Breast epithelium (tissue), 4 donors: Measurements from ENCODE around the gene TOMT. TPM values are rescaled to one million over a fixed set of nuclear protein-coding genes. Genes with fewer than 3 reads are reported as not detected.

Experiments
- DNase-seq, 2 donors: peaks; one replicate each; pipeline ENCODE4 v3.0.0-alpha.2; 2019; ENCODE audit warnings: low spot score in 2 of 2
- H3K27ac ChIP-seq, 2 donors: fragments of 200-600 bp; sonication (generic) in 1 of 2; one replicate each; pipeline ENCODE4 v1.5.1; 2016 to 2019; ENCODE audit warnings: mild to moderate bottlenecking in 1 of 2
- H3K27me3 ChIP-seq, 2 donors: fragments of 200-600 bp; sonication (generic) in 1 of 2; one replicate each; pipeline versions ENCODE4 v1.5.1 to v1.6.0; 2017 to 2019; ENCODE audit warnings: control low read depth in 1 of 2, mild to moderate bottlenecking in 1 of 2
- H3K36me3 ChIP-seq: fragments of 200-600 bp; one replicate; pipeline ENCODE4 v1.5.1; 2019
- H3K4me1 ChIP-seq, 2 donors: fragments of 200-600 bp; sonication (generic); one replicate each; pipeline ENCODE4 v1.5.1; 2016 to 2019; ENCODE audit warnings: control low read depth in 1 of 2
- H3K4me3 ChIP-seq, 3 donors: fragments of 200-600 bp; sonication (generic); 1 replicate in 2 of 3; 2 replicates in 1 of 3; pipeline ENCODE4 v1.5.1; 2016 to 2019; ENCODE audit warnings: mild to moderate bottlenecking in 3 of 3, moderate library complexity in 2 of 3
- H3K9me3 ChIP-seq, 2 donors: fragments of 200-600 bp; sonication (generic) in 1 of 2; one replicate each; pipeline ENCODE4 v1.5.1; 2016 to 2019; ENCODE audit warnings: control low read depth in 1 of 2
- POLR2A ChIP-seq: fragments of 450-650 bp; IDR thresholded peaks from one replicate; pipeline ENCODE4 v1.6.1; 2016; ENCODE audit warnings: antibody characterized with exemption, mild to moderate bottlenecking, moderate library complexity
- POLR2AphosphoS5 ChIP-seq, 3 donors: sonication (generic); formaldehyde crosslinking; IDR thresholded peaks; one replicate each; pipeline ENCODE4 v1.6.1; 2017; ENCODE audit warnings: antibody characterized with exemption in 3 of 3
- intact Hi-C: fragments of 100-400 bp; cut with DNase I; formaldehyde crosslinking; loops from one replicate; pipeline ENCODE4 v1.15.1; 2023; ENCODE audit warnings: low total_unique reads
- total RNA-seq, 3 donors: library from RNA; depleted of rRNA; stranded (reverse); fragments of >200 nt; gene quantifications; one replicate each; pipeline ENCODE4 v1.1.0, GENCODE V29; 2016
- TF ChIP-seq, protein P1 (sequence below), 3 donors: fragments of 450-650 bp; IDR thresholded peaks; one replicate each; pipeline ENCODE4 v1.5.1; 2016 to 2017; ENCODE audit warnings: antibody characterized with exemption in 3 of 3, mild to moderate bottlenecking in 3 of 3, moderate library complexity in 3 of 3

The TOMT gene
- total RNA-seq, 3 donors from 2014 or later: not detected

DNA sequence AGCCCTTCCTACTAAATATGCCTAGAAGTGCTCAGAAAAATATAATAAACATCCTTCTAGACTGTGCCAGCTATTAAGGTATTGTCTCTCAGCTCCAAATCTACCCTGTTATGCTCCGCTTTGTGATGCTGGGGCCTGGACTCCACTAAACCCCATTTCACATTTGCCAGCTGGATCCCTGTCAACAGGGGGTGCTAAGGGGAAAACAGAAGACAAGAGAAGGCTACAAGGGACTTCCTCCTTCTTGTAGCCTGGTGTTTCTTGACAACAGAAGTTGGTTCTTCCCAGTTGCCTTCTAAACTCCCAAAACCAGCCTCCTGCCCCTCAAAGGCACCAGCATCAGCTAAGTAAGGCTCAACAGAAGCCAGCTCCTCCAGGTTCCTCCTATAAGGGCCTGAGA lies 30.6 kb upstream of the TOMT start:
- Histone ChIP-seq H3K4me3 (no peak overlapping the region), H3K27ac (peak overlapping the region in 1 of 2 donors; percentile 15), H3K36me3 (no peaks in the 10 kb centered on the region), H3K27me3 (no peaks in the 10 kb centered on the region), H3K9me3 (no peaks in the 10 kb centered on the region), H3K4me1 (peaks cover 0 to 9% of the 10 kb centered on the region in 2 donors)
- intact Hi-C loops: no loop called here
- TF ChIP-seq, protein P1, sequence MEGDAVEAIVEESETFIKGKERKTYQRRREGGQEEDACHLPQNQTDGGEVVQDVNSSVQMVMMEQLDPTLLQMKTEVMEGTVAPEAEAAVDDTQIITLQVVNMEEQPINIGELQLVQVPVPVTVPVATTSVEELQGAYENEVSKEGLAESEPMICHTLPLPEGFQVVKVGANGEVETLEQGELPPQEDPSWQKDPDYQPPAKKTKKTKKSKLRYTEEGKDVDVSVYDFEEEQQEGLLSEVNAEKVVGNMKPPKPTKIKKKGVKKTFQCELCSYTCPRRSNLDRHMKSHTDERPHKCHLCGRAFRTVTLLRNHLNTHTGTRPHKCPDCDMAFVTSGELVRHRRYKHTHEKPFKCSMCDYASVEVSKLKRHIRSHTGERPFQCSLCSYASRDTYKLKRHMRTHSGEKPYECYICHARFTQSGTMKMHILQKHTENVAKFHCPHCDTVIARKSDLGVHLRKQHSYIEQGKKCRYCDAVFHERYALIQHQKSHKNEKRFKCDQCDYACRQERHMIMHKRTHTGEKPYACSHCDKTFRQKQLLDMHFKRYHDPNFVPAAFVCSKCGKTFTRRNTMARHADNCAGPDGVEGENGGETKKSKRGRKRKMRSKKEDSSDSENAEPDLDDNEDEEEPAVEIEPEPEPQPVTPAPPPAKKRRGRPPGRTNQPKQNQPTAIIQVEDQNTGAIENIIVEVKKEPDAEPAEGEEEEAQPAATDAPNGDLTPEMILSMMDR (IDR thresholded peaks at IDR 0.05): no peak
- TF ChIP-seq POLR2AphosphoS5 (IDR thresholded peaks at IDR 0.05) (no peak), POLR2A (no peak)
- no peak for DNase-seq

DNA sequence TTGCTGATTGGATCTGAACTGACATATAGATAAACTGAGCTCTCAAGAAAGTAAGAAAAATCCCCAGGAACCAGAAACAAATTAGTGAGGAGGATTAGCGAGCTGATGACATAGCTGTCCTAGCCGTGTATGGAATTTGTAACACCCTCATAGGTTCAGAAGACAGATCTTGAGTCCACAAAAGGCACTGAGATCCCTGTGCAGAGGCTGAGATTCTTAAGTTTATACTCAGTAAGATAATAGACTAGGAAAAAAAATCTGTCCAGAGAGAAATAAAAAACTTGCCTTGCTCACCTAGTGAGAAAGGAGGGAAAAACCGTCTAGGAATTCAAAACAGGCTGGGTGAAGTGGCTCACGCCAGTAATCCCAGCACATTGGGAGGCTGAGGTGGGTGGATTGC lies 30.0 kb upstream of the TOMT start:
- H3K36me3 ChIP-seq: no peaks in the 10 kb centered on the region
- no peak overlapping the region for H3K4me3 ChIP-seq
- no peaks in the 10 kb centered on the region for H3K9me3 ChIP-seq
- TF ChIP-seq, protein P1 (IDR thresholded peaks at IDR 0.05): no peak
- TF ChIP-seq POLR2A: no peak
- no peak for TF ChIP-seq POLR2AphosphoS5 (IDR thresholded peaks at IDR 0.05)
- intact Hi-C loops: no loop called here
- no peaks in the 10 kb centered on the region for H3K27me3 ChIP-seq
- H3K27ac ChIP-seq: peak overlapping the region in 1 of 2 donors; percentile 15
- H3K4me1 ChIP-seq: peaks cover 0 to 6% of the 10 kb centered on the region in 2 donors
- no peak for DNase-seq

DNA sequence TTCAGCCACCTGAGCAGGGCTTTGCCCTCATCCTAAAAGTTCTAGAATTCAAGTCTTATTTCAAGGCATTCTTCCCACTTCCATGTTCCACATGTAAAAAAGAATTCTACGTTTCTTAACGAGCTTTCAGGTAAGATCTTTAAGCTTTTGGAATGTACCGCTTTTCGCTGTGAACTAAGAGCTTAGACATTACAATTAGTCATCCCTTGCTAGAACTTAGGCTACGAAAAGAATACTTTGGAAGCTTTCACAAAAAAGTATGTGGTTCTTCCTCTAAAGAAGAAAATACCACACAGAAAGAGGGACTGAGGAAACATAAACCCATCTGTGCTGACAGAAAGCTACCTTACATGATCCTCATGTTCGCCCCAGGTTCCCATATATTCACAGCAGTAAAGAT lies 27.2 kb upstream of the TOMT start:
- no peaks in the 10 kb centered on the region for H3K27me3 ChIP-seq
- peaks cover 0 to 4% of the 10 kb centered on the region in 2 donors for H3K4me1 ChIP-seq
- H3K27ac ChIP-seq: peak overlapping the region; percentile 81 to 99
- peak overlapping the region in 2 of 3 donors; percentile 75 for H3K4me3 ChIP-seq
- intact Hi-C loops: no loop called here
- no peak for TF ChIP-seq POLR2A
- TF ChIP-seq POLR2AphosphoS5 (IDR thresholded peaks at IDR 0.05): no peak
- TF ChIP-seq, protein P1 (IDR thresholded peaks at IDR 0.05): no peak
- no peak for DNase-seq
- no peaks in the 10 kb centered on the region for H3K36me3 ChIP-seq
- no peaks in the 10 kb centered on the region for H3K9me3 ChIP-seq

DNA sequence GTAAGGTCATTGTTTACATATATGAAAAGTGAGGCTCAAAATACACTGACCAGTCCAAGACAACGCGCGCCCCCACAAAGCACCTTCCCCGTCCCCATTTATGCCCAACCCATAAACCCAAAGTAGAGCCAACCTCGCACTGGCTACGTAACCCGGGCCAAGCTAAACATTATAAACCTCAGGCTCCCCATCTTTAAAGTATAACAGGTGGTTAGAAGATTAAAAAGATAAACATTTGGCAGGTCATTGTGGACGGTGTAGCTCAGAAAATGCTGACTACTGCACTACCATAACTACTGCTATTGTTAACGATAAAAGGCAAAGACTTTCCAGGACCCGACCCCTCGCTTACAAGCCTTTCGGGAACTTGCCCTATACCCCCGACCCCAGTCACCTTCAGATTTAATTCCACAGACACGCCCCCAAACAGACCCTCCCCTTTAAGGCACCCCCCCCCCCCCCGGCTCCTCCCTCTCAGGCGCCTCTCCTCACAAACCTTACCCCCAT lies 25.9 kb upstream of the TOMT start:
- no peaks in the 10 kb centered on the region for H3K9me3 ChIP-seq
- peaks cover 0 to 4% of the 10 kb centered on the region in 2 donors for H3K4me1 ChIP-seq
- intact Hi-C loops: no loop called here
- no peak for DNase-seq
- H3K27ac ChIP-seq: peak overlapping the region; percentile 98 to 99
- H3K36me3 ChIP-seq: no peaks in the 10 kb centered on the region
- no peaks in the 10 kb centered on the region for H3K27me3 ChIP-seq
- TF ChIP-seq POLR2AphosphoS5 (IDR thresholded peaks at IDR 0.05): no peak
- TF ChIP-seq, protein P1 (IDR thresholded peaks at IDR 0.05): no peak
- no peak for TF ChIP-seq POLR2A
- peak overlapping the region; percentile 75 to 82 (median 75) for H3K4me3 ChIP-seq

DNA sequence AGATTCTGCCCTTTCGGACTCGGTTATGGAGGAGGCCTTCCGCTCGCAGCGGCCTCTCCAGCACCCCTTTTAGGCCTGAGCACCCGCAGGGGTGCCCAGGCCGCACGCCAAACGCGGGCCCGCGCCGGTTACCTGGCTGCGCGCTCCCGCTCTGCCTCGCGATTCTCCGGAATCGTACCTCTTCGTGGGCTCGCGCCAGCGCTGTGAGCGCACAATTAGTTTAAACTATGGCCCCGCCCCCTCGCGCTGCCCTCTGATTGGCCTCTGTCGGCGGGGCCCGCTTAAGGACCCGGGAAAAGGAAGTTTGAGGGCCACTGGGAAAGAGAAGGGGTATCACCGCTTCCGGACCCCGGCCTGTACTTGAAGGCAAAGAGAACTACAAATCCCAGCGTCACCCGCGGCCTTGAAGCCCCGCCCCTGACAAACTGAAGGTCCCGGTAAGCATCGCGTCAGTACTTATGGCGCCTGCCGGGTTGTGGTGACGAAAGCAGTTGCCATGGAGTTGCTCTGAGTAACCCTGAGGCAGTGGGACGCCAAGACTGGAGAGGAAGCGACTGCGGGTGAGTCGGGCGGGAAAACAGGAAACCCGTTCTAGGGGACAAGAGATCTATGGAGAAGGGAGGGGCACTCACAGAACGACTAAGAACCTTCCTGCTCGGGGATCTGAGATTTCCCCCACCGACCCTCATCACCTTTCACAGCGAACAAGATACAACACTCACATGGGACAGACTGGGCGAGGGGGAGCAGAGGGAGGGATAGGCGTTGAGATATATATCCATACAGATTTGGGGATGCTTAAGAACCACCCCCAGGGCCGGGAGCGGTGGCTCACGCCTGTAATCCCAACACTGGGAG lies 25.2 kb upstream of the TOMT start, which contains the start of the genes LRRC51 and NUMA1:
LRRC51 (plus strand) TSS at position 525 of the 858 bp plus-strand sequence. CDS start 8,234 bp downstream, outside the sequence.
NUMA1 (minus strand) TSS at position 217 of the 858 bp plus-strand sequence. CDS start 44,599 bp downstream, outside the sequence.
- Histone ChIP-seq H3K27ac (peak within 1 kb of the TSS; percentile 98 to 99), H3K36me3 (no peaks in the 10 kb centered on the region), H3K4me1 (peaks cover 0 to 4% of the 10 kb centered on the region in 2 donors), H3K4me3 (peak within 1 kb of the TSS; percentile 75 to 82 (median 75)), H3K9me3 (no peaks in the 10 kb centered on the region), H3K27me3 (no peaks in the 10 kb centered on the region)
- peak; percentile 74 to 88 (median 80) for TF ChIP-seq POLR2AphosphoS5 (IDR thresholded peaks at IDR 0.05)
- peak; percentile 56 for TF ChIP-seq POLR2A
- TF ChIP-seq, protein P1 (IDR thresholded peaks at IDR 0.05): peak in 1 of 3 donors; percentile 12
- intact Hi-C loops: no loop called here
- peak; percentile 99 to 100 for DNase-seq
